Activated T-helper 1 cell treated with Interleukin-2 at 50 U/mL for 16 hours (primary cell): Measurements from ENCODE around the gene SYNE2.

Experiments used
- DNase-seq: peaks from one replicate; pipeline ENCODE4 v3.0.0-alpha.2; 2020; ENCODE audit warnings: low read depth

SYNE2 gene

GRCh38 chr14:63911404-63911803 is 58.6 kb downstream of the SYNE2 start:
- no peak for DNase-seq

GRCh38 chr14:63912286-63912685 is 59.5 kb downstream of the SYNE2 start:
- no peak for DNase-seq

GRCh38 chr14:63918411-63918810 is 65.6 kb downstream of the SYNE2 start:
- no peak for DNase-seq

- no peak for DNase-seq
These were observed 70.1 kb downstream of the SYNE2 start for GRCh38 chr14:63922696-63923421.

GRCh38 chr14:63923422-63923752 is 70.6 kb downstream of the SYNE2 start:
- no peak for DNase-seq

- DNase-seq: no peak
These were observed 71.6 kb downstream of the SYNE2 start for GRCh38 chr14:63924375-63924774.

GRCh38 chr14:63926641-63927040 is 73.8 kb downstream of the SYNE2 start:
- DNase-seq: no peak

- no peak for DNase-seq
These were observed 76.0 kb downstream of the SYNE2 start for GRCh38 chr14:63928744-63929174.

GRCh38 chr14:63933110-63933509 is 80.3 kb downstream of the SYNE2 start:
- DNase-seq: no peak

- no peak for DNase-seq
These were observed 80.9 kb downstream of the SYNE2 start for GRCh38 chr14:63933711-63934110.

- no peak for DNase-seq
These were observed 85.6 kb downstream of the SYNE2 start for GRCh38 chr14:63938198-63939005.

GRCh38 chr14:63939006-63939270 is 86.1 kb downstream of the SYNE2 start:
- DNase-seq: no peak

GRCh38 chr14:63940387-63940786 is 87.6 kb downstream of the SYNE2 start:
- no peak for DNase-seq

- no peak for DNase-seq
These were observed 88.2 kb downstream of the SYNE2 start for GRCh38 chr14:63941023-63941422.

- no peak for DNase-seq
These were observed 96.9 kb downstream of the SYNE2 start for GRCh38 chr14:63949696-63950095.

GRCh38 chr14:63951021-63951420 is 98.2 kb downstream of the SYNE2 start:
- DNase-seq: no peak

GRCh38 chr14:63951429-63951828 is 98.6 kb downstream of the SYNE2 start:
- DNase-seq: no peak

- no peak for DNase-seq
These were observed 99.5 kb downstream of the SYNE2 start for GRCh38 chr14:63952053-63952932.

- DNase-seq: no peak
These were observed 100.2 kb downstream of the SYNE2 start for GRCh38 chr14:63952933-63953437.

- no peak for DNase-seq
These were observed 103.5 kb downstream of the SYNE2 start for GRCh38 chr14:63956326-63956725.

GRCh38 chr14:63960926-63961567 is 108.2 kb downstream of the SYNE2 start:
- no peak for DNase-seq

- DNase-seq: no peak
These were observed 110.1 kb downstream of the SYNE2 start for GRCh38 chr14:63962906-63963305.
